CD4-positive, alpha-beta memory T cell (primary cell): ENCODE data around the gene TMEM179. TPM values are rescaled to one million over a fixed set of nuclear protein-coding genes. Genes with fewer than 3 reads are reported as not detected.
A peak's percentile ranks its signal among the peaks of the same experiment; 100 is the strongest.

Source experiments
- CTCF ChIA-PET: fragments of 350-600 bp; sonication (Branson Sonifier 250); formaldehyde crosslinking; loops from one replicate; lab custom pipeline; 2021; ENCODE audit warnings: inconsistent platforms; ENCODE audit not compliant: partially characterized antibody; lab: Charles Lee
- POLR2A ChIA-PET: fragments of 350-600 bp; sonication (Branson Sonifier 250); formaldehyde crosslinking; loops from one replicate; lab custom pipeline; 2021; ENCODE audit not compliant: partially characterized antibody; lab: Charles Lee
- DNase-seq, 5 donors: peaks; one replicate each; pipeline versions ENCODE4 v3.0.0 to v3.0.0-alpha.2; 2020 to 2022; ENCODE audit warnings: mixed read lengths in 1 of 5
- H3K27ac ChIP-seq: one replicate; pipeline ENCODE4 v1.7.0; 2013; ENCODE audit warnings: low read depth, low read length
- H3K27me3 ChIP-seq: 2 replicates; pipeline ENCODE4 v1.7.0; 2013; ENCODE audit warnings: mild to moderate bottlenecking, low read length, moderate library complexity; ENCODE audit not compliant: insufficient read depth
- H3K36me3 ChIP-seq: 2 replicates; pipeline ENCODE4 v1.7.0; 2013; ENCODE audit warnings: mild to moderate bottlenecking, low read length, moderate library complexity; ENCODE audit not compliant: insufficient read depth
- H3K4me1 ChIP-seq: 2 replicates; pipeline ENCODE4 v1.7.0; 2013; ENCODE audit warnings: mild to moderate bottlenecking, low read length, moderate library complexity; ENCODE audit not compliant: insufficient read depth
- H3K4me3 ChIP-seq, 2 donors: one replicate each; pipeline ENCODE4 v1.7.0; 2013; ENCODE audit warnings: low read length in 2 of 2, mild to moderate bottlenecking in 1 of 2
- H3K9me3 ChIP-seq, 2 donors: one replicate each; pipeline ENCODE4 v1.7.0; 2013; ENCODE audit warnings: low read length in 2 of 2, control low read depth in 1 of 2; ENCODE audit not compliant: control insufficient read depth in 1 of 2
- H3K27ac Mint-ChIP-seq, 7 donors: one replicate each; pipeline ENCODE4 v1.8.0; 2020 to 2021; ENCODE audit warnings: mixed read lengths in 7 of 7, mild to moderate bottlenecking in 6 of 7, inconsistent platforms in 3 of 7, moderate library complexity in 3 of 7
- H3K27me3 Mint-ChIP-seq, 2 donors: one replicate each; pipeline ENCODE4 v1.8.0; 2020 to 2021; ENCODE audit warnings: mixed read lengths in 2 of 2
- H3K36me3 Mint-ChIP-seq, 2 donors: one replicate each; pipeline ENCODE4 v1.8.0; 2020 to 2021; ENCODE audit warnings: mixed read lengths in 2 of 2, inconsistent platforms in 1 of 2, mild to moderate bottlenecking in 1 of 2
- H3K4me1 Mint-ChIP-seq, 4 donors: one replicate each; pipeline ENCODE4 v1.8.0; 2020 to 2021; ENCODE audit warnings: mixed read lengths in 4 of 4, mild to moderate bottlenecking in 1 of 4
- H3K4me3 Mint-ChIP-seq, 8 donors: one replicate each; pipeline ENCODE4 v1.8.0; 2020 to 2021; ENCODE audit warnings: mixed read lengths in 8 of 8, mild to moderate bottlenecking in 7 of 8, moderate library complexity in 6 of 8, inconsistent platforms in 3 of 8
- H3K9me3 Mint-ChIP-seq, 8 donors: one replicate each; pipeline ENCODE4 v1.8.0; 2020 to 2021; ENCODE audit warnings: mixed read lengths in 8 of 8, mild to moderate bottlenecking in 5 of 8, inconsistent platforms in 3 of 8, moderate library complexity in 1 of 8
- intact Hi-C: fragments of 100-400 bp; cut with micrococcal nuclease; formaldehyde crosslinking; loops from one replicate; pipeline ENCODE4 v1.15.1; 2023
- polyA plus RNA-seq, 2 donors: library from polyadenylated mRNA; unstranded; fragments of 300-500 nt; fragmentation: Illumina TruSeq; gene quantifications; one replicate each; pipeline ENCODE4 v1.2.3, GENCODE V29; 2021
- total RNA-seq, 2 experiments: library from RNA; stranded (reverse); gene quantifications; one replicate each; pipeline ENCODE4 v1.2.3, GENCODE V29; 2021

Gene TMEM179
- total and polyA plus RNA-seq, 4 experiments from 2014 or later, result not detected

DNA sequence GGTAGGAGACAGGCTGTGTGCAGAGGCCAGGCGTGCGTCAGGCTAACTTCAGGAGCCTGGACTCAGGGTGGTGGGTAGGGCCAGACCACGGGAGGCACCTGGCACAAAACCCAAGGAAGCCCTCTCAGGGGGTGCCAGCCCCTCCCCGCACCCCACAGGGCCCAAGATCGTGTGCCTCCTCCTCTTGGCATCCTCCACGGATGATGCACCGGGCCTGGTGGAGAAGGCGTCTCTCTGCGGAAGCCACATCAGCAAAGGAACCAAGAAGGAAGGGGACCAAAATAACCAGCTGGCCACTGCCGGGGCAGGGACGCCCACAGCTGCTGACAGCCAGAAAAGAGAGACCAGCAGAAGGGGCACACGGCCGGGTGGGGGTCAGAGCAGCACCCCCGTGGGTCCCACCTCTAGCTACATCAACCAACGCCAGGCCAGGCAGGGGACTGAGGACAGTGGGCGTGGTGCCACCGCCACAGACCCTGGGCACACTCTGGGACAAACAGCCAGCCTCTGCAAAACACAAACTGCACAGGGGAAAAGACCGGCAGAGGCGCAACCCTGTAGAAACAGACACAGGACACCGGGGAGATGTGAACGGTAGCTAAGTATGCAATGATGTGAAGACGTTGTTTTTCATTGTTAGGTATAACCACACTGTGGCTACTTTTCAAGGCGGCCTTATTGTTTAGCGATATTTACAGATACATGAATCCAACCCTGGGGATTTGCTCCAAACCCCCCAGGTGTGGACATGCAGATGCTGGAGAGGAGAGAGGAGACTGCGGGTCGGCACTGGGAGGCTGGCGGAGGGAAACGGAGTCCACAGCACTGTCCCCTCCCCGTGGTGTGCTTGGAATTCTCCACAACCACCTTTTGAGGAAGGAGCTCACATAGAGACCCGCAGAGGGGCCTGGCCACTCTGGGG is 51.1 kb downstream of the TMEM179 start:
- Histone ChIP-seq H3K4me3 (no peak overlapping the region), H3K36me3 (no peaks in the 10 kb centered on the region), H3K27ac (no peak overlapping the region), H3K4me1 (no peaks in the 10 kb centered on the region), H3K9me3 (no peaks in the 10 kb centered on the region), H3K27me3 (no peaks in the 10 kb centered on the region)
- no peaks in the 10 kb centered on the region for H3K4me1 Mint-ChIP-seq
- POLR2A ChIA-PET, result no interaction called here
- DNase-seq, result no peak
- H3K36me3 Mint-ChIP-seq, result no peaks in the 10 kb centered on the region
- CTCF ChIA-PET, result interaction anchor here (1.5 kb wide), 1 partner anchor 11 kb away, joined by 6 read pairs; no protein-coding TSS in a partner anchor
- intact Hi-C loops, result no loop called here
- H3K27ac Mint-ChIP-seq, result no peak overlapping the region
- peaks cover 5 to 11% of the 10 kb centered on the region in 2 donors for H3K27me3 Mint-ChIP-seq
- H3K4me3 Mint-ChIP-seq, result no peak overlapping the region
- peaks cover 0 to 2% (median 0%) of the 10 kb centered on the region in 8 donors for H3K9me3 Mint-ChIP-seq

DNA sequence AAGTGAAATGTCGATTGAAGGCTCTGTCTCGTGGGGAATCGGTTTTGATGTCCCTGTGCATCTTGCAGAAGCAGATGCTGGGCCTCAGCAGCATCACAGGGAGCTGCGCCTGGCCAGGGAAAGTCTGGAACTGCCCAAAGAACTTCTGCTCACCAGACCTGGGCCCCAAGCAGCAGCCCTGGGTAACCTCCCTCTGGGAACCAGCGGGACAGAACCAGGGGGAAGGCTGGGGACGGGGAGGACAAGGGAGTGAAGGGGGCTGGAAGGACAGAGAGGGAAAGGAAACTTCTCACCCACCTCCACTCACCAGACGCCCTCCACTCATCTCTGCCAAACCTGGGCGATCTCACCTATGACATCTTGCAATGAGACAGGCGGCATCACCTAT is 51.8 kb downstream of the TMEM179 start:
- H3K4me3 Mint-ChIP-seq, result no peak overlapping the region
- no peak overlapping the region for H3K4me3 ChIP-seq

DNA sequence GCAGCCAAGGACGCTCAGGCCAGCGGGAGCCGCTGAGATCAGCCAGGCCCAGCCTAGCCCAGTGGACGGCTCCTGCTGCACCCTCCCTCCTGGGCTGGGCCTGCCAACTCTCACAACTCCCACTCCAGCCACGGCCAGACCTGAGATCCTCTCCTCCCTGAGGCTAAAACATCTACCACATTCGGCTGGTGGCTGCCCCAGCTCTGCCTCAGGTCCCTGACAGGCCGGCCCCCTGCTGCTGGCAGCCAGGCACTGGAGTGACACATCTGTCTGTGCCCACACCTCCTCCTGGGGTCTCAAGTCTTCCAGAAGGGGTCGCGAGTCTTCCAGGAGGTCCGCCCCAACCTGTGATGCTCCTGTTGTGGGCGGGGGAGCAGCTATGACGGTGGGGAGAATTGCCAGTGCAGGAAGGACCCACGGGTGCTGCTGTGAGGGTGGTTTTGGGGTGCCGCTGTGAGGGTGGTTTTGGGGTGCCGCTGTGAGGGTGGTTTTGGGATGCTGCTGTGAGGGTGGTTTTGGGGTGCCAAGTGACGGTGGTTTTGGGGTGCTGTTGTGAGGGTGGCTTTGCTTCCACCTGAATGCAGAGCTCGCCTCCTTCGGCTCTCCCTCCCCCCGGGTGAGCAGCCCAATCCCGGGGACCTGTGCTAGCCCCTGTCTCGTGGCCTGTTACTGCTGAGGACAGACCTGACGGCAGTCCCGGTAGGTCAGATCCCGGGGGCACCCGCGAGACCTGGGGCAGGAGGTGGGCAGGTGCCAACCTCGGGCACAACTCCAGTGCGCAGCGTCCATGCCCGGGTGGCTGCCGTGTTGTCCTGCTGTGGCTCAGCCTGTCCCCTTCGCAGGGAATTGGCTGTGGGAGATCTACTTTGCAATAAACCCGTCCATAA is 52.5 kb downstream of the TMEM179 start:
- peak overlapping the region in 1 of 8 donors; percentile 9 for H3K4me3 Mint-ChIP-seq
- peaks cover 5 to 12% of the 10 kb centered on the region in 2 donors for H3K27me3 Mint-ChIP-seq
- H3K27me3 ChIP-seq, result no peaks in the 10 kb centered on the region
- POLR2A ChIA-PET, result no interaction called here
- no peak for DNase-seq
- no peaks in the 10 kb centered on the region for H3K36me3 Mint-ChIP-seq
- intact Hi-C loops, result no loop called here
- CTCF ChIA-PET, result interaction anchor here (1.5 kb wide), 1 partner anchor 13 kb away, joined by 6 read pairs; no protein-coding TSS in a partner anchor
- no peaks in the 10 kb centered on the region for H3K9me3 ChIP-seq
- no peaks in the 10 kb centered on the region for H3K36me3 ChIP-seq
- peaks cover 0 to 2% (median 0%) of the 10 kb centered on the region in 8 donors for H3K9me3 Mint-ChIP-seq
- H3K27ac ChIP-seq, result no peak overlapping the region
- no peak overlapping the region for H3K4me3 ChIP-seq
- no peaks in the 10 kb centered on the region for H3K4me1 ChIP-seq
- H3K27ac Mint-ChIP-seq, result no peak overlapping the region
- no peaks in the 10 kb centered on the region for H3K4me1 Mint-ChIP-seq

More for the DNA sequence above, 51.8 kb downstream of the TMEM179 start:
- peaks cover 5 to 12% of the 10 kb centered on the region in 2 donors for H3K27me3 Mint-ChIP-seq
- H3K36me3 Mint-ChIP-seq, result no peaks in the 10 kb centered on the region
- no peaks in the 10 kb centered on the region for H3K4me1 ChIP-seq
- intact Hi-C loops, result no loop called here
- H3K4me1 Mint-ChIP-seq, result no peaks in the 10 kb centered on the region
- DNase-seq, result no peak
- no peaks in the 10 kb centered on the region for H3K27me3 ChIP-seq
- CTCF ChIA-PET, result interaction anchor here (1.5 kb wide), 1 partner anchor 12 kb away, joined by 6 read pairs; no protein-coding TSS in a partner anchor
- POLR2A ChIA-PET, result no interaction called here
- H3K27ac Mint-ChIP-seq, result no peak overlapping the region
- H3K9me3 Mint-ChIP-seq, result peaks cover 0 to 2% (median 0%) of the 10 kb centered on the region in 8 donors
- no peaks in the 10 kb centered on the region for H3K9me3 ChIP-seq
- H3K27ac ChIP-seq, result no peak overlapping the region
- no peaks in the 10 kb centered on the region for H3K36me3 ChIP-seq

DNA sequence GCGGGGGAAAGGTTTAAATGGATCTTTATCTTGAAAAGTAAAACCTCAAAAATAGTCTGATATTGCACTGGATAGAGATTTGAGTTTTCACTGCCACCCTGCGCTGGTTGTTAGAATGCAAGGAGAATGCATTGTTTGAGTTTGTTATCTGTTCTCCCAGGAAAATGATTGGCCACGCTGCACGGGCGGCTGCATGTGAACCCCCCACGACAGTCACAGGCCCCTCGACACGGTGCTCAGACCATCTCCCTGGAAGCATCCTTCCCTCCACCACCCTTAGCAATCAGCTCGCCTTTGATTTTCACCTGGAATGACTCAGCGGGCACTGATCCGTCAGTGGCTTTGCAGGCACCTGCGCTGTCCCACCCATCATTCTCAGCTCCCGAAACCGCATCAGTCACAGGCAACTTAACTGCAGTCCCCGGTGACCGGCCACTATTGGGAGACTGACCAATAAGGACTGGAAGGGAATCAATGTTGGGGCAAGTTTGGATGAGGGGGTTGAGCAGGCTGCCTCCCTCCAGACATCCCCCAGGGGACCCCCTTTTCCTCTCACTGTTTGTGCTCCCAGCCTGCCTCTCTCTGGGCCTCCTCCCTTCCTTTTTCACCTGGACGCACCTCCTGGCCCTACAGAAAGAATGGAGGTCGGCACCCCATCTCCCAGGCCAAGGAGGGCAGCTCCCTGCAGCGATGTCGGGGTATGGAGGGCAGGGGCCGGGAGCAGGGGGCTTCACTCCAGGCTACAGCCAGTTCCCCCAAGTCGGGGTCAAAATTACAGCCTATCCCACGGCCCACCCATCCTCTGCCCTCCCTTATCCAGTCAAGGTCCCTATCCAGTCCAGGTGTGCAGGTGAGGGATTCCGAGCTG is 53.5 kb downstream of the TMEM179 start:
- peaks cover 5 to 12% of the 10 kb centered on the region in 2 donors for H3K27me3 Mint-ChIP-seq
- H3K36me3 Mint-ChIP-seq, result no peaks in the 10 kb centered on the region
- no peak overlapping the region for H3K27ac Mint-ChIP-seq
- Histone ChIP-seq H3K4me1 (no peaks in the 10 kb centered on the region), H3K4me3 (no peak overlapping the region), H3K9me3 (no peaks in the 10 kb centered on the region), H3K27ac (no peak overlapping the region), H3K27me3 (no peaks in the 10 kb centered on the region), H3K36me3 (no peaks in the 10 kb centered on the region)
- POLR2A ChIA-PET, result no interaction called here
- no peak for DNase-seq
- no peaks in the 10 kb centered on the region for H3K9me3 Mint-ChIP-seq
- intact Hi-C loops, result no loop called here
- H3K4me3 Mint-ChIP-seq, result no peak overlapping the region
- CTCF ChIA-PET, result no interaction called here
- H3K4me1 Mint-ChIP-seq, result no peaks in the 10 kb centered on the region

DNA sequence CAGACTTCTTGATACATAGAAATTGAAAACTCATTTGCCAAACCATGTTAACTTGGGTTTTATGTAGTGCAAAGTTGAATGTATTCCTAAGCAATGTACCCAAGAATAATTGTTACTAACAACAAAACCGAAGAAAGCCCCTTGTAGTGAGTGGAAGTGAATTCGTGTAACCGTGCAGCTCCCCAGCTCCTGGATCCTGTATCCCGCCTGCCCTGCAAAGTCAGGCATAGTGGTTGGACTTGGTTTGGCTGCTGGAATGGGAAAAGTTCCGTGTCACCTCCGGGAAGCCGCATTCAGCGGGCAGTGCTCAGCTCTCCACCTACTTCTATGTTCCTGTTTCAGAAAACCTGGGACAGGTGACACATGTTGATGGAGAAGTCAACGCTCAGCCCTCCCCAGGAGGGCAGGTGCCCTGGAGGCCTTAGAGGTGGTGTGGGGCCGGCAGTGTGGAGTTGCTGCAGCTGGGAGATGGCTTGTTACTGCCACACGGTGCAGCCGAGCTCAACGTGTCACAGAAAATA is 54.2 kb downstream of the TMEM179 start:
- Histone ChIP-seq H3K4me1 (no peaks in the 10 kb centered on the region), H3K36me3 (no peaks in the 10 kb centered on the region), H3K9me3 (no peaks in the 10 kb centered on the region), H3K27me3 (no peaks in the 10 kb centered on the region), H3K27ac (no peak overlapping the region), H3K4me3 (no peak overlapping the region)
- no peak for DNase-seq
- H3K27me3 Mint-ChIP-seq, result peaks cover 6 to 14% of the 10 kb centered on the region in 2 donors
- no peak overlapping the region for H3K27ac Mint-ChIP-seq
- no peaks in the 10 kb centered on the region for H3K36me3 Mint-ChIP-seq
- intact Hi-C loops, result no loop called here
- no peaks in the 10 kb centered on the region for H3K4me1 Mint-ChIP-seq
- H3K4me3 Mint-ChIP-seq, result no peak overlapping the region
- ChIA-PET POLR2A (no interaction called here), CTCF (no interaction called here)
- H3K9me3 Mint-ChIP-seq, result no peaks in the 10 kb centered on the region

DNA sequence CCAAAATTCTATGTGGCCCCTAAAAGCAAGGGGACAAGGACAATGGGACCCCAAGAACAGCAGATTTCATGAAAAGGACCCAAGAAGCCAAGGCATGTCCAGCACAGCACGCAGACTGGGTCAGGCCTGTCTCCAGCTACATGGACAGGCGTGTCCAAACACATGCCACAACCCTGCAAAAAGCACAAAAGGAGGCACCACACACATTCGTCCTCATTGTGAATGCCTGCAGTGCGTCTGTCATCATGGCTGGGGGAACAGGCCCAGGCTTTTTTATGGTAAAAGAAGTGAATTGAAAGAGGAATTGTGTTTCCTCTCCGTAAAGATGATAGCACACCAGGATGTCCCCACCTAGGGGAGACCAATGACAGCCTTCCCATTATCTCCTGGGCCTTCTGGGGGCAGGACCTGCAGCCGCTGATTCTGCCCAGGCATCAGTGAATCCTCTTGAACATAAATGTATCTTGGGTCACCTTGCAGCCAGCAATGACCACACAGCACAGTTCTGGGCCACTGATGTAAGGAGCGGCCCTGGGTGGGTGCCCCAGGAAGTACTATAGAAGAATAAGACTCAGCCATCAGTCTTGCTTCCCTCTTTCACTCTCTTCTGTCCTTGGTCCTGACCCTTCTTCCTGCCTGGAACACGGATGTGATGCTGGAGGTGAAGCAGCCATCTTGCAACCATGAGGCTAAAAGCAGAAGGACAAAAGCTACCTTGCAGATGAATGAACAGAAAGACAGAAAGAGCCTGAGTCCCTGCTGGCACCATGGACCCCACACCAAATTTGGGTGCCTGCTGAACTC is 54.8 kb downstream of the TMEM179 start:
- intact Hi-C loops, result no loop called here
- DNase-seq, result no peak
- peaks cover 10 to 19% of the 10 kb centered on the region in 2 donors for H3K27me3 Mint-ChIP-seq
- no peaks in the 10 kb centered on the region for H3K27me3 ChIP-seq
- no peaks in the 10 kb centered on the region for H3K36me3 Mint-ChIP-seq
- H3K4me3 Mint-ChIP-seq, result no peak overlapping the region
- POLR2A ChIA-PET, result no interaction called here
- H3K4me1 ChIP-seq, result no peaks in the 10 kb centered on the region
- H3K27ac ChIP-seq, result no peak overlapping the region
- H3K27ac Mint-ChIP-seq, result no peak overlapping the region
- H3K9me3 ChIP-seq, result no peaks in the 10 kb centered on the region
- no peaks in the 10 kb centered on the region for H3K9me3 Mint-ChIP-seq
- no peaks in the 10 kb centered on the region for H3K36me3 ChIP-seq
- CTCF ChIA-PET, result no interaction called here
- no peak overlapping the region for H3K4me3 ChIP-seq
- no peaks in the 10 kb centered on the region for H3K4me1 Mint-ChIP-seq
